SW480 (cell line): Measurements from ENCODE around the gene PTPRO.

Experiments
- DNase-seq: peaks from one replicate; pipeline ENCODE4 v3.0.0-alpha.2; 2016; ENCODE audit warnings: low spot score

PTPRO gene

GRCh38 chr12:15446807-15447206 is 124.5 kb downstream of the PTPRO start:
- no peak for DNase-seq

GRCh38 chr12:15453613-15454012 is 131.3 kb downstream of the PTPRO start:
- no peak for DNase-seq

GRCh38 chr12:15458008-15458407 is 135.7 kb downstream of the PTPRO start:
- DNase-seq: no peak

- no peak for DNase-seq
These were observed 146.6 kb downstream of the PTPRO start for GRCh38 chr12:15468911-15469310.

- no peak for DNase-seq
These were observed 147.0 kb downstream of the PTPRO start for GRCh38 chr12:15469356-15469755.

- DNase-seq: peak; percentile 22
These were observed 149.7 kb downstream of the PTPRO start for GRCh38 chr12:15472036-15472435.

GRCh38 chr12:15474766-15475165 is 152.5 kb downstream of the PTPRO start:
- DNase-seq: no peak

GRCh38 chr12:15477761-15478160 is 155.5 kb downstream of the PTPRO start:
- DNase-seq: no peak

GRCh38 chr12:15481846-15482245 is 159.5 kb downstream of the PTPRO start:
- no peak for DNase-seq

GRCh38 chr12:15485466-15485865 is 163.2 kb downstream of the PTPRO start:
- no peak for DNase-seq

GRCh38 chr12:15486859-15487258 is 164.6 kb downstream of the PTPRO start:
- no peak for DNase-seq

- DNase-seq: no peak
These were observed 166.2 kb downstream of the PTPRO start for GRCh38 chr12:15488481-15488880.

GRCh38 chr12:15494329-15495046 is 172.2 kb downstream of the PTPRO start:
- no peak for DNase-seq

GRCh38 chr12:15495746-15496145 is 173.4 kb downstream of the PTPRO start:
- DNase-seq: no peak

- DNase-seq: no peak
These were observed 174.4 kb downstream of the PTPRO start for GRCh38 chr12:15496738-15497137.

GRCh38 chr12:15497671-15498292 is 175.5 kb downstream of the PTPRO start:
- no peak for DNase-seq

- DNase-seq: no peak
These were observed 179.9 kb downstream of the PTPRO start for GRCh38 chr12:15502211-15502610.

- DNase-seq: no peak
These were observed 183.3 kb downstream of the PTPRO start for GRCh38 chr12:15505616-15506015.

GRCh38 chr12:15515010-15515409 is 192.7 kb downstream of the PTPRO start:
- DNase-seq: no peak

GRCh38 chr12:15520083-15520482 is 197.8 kb downstream of the PTPRO start:
- no peak for DNase-seq

- DNase-seq: no peak
These were observed 198.5 kb downstream of the PTPRO start for GRCh38 chr12:15520844-15521243.

- DNase-seq: peak; percentile 74
These were observed 200.4 kb downstream of the PTPRO start for GRCh38 chr12:15522574-15523187.

GRCh38 chr12:15525441-15525840 is 203.1 kb downstream of the PTPRO start:
- DNase-seq: no peak
